Fibroblast of skin of left biceps (primary cell): ENCODE measurements around the gene TMEM176B.
"Not testable (repeated sequence)": the region's sequence is repeated elsewhere in the genome, so short reads cannot be mapped to it uniquely, and the experiment has no call there.

Experiments used
- DNase-seq, 2 experiments: peaks; one replicate each; pipeline ENCODE4 v3.0.0-alpha.2; 2013; ENCODE audit warnings: low read depth in 2 of 2

Gene TMEM176B

DNA sequence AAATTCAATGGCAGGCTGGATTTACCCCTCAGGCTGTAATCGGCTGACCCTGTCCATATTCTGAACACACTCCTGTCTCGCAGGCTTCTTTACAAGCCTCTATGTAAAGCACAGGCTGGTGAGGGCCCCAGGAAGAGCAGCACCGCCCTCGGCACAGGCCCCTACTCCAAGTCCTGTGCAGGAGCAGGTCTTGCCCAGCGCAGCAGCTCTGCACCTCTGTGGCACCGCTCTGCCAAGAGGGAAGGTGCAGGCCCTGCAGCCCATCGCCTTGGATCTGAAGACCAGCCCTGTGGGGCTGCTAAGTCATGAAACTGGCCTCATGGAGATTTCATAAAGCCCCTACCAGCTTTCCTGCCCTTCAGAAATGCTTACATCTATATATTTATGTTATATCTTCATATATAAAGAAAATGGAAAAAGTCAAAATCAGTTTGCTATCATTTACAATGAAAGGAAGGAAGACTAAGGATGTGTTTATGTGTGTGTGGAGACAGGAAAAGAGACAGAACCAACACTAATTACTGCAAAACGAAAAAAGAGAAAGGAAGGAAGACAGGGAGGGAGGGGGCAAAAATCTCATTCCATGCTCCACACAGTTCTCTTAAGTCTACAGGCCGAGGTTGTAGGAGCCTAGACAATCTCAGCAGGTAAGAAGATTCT lies 9.6 kb downstream of the TMEM176B start:
- DNase-seq, result no peak

DNA sequence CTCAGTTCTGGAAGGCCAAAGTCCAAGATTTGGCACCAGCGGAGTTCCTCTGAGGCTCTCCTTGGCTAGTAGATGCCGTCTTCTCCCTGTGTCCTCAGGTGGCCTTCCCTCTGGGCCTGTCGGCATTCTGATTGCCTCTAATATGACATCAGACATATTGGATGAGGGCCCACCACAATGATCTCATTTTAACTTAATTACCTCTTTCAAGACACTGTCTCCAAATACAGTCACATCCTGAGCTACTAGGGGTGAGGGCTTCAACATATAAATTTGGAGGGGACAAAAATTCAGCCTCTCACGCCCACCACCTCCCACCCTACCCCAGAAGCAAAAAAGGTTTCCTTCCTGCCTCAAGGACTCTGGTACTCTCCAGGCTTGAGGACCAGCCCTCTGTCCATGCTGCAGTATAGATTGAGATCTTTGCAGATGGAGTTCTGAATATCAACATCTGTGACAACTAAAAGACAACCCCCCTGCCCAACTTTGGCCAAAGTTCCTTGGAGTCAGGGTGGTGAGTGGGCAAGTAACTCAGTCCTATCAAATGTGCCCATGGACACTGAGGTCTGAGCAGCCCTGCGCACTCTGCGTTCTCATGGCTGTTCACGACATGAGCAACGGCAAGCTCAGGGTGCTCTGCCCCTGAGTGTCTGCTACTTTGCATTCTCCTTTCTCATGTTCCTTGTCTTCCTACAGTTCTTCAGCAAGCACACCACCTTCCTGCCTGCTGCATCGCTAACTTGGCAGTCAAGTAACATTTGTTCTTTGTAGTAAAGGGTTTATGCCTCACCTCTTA lies 11.5 kb downstream of the TMEM176B start:
- DNase-seq, result peak; percentile 16 to 32

DNA sequence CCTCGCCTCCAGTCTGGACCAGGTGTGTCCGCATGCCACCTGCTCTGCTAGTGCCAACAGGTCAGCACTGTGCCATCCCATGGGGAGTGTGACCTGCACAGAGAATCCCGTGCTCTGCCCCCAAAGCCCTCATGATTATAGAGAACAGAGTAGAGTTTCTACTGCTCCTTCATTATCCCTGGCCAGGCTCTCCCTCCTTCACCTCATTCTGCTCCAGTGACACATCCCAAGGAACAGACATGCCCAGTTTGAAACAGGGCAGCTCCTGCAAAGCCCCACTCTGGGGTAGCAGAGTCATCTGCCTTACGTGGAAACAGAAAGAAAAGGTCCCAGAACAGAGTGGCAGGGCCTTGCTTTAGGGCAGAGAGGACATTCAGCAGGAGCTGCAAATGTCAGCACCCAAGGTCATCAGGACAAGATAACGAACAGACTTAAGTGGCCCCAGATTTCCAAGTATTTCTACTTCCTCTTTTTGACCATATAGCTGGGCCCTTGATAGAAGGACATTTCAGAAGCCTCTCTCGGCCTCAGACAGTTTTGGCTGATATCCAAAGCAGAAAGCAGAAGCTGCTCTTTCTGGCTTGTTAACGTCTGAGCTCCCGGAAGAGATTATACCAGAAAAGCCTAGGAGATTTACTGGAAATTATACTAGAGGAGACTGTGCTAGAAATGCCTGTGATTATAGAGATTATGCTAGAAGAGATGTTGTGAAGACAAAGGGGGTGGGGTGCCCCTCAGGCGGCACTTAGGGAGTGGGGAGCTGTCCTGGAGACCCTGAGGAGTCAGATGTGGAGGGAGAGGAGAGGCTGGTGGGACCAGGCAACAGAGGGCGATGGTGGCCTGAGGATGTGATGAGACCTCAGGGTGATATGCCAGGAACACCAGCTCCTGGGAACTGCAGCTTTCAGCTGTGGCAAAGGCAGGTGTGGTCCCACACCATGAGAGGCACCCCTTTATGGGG lies 12.6 kb downstream of the TMEM176B start:
- DNase-seq, result peak in 1 of 2 experiments; percentile 2

GRCh38 chr7:150784954-150785353 lies 15.2 kb downstream of the TMEM176B start:
- no peak for DNase-seq

GRCh38 chr7:150784120-150784736 lies 15.9 kb downstream of the TMEM176B start:
- DNase-seq, result no peak

DNA sequence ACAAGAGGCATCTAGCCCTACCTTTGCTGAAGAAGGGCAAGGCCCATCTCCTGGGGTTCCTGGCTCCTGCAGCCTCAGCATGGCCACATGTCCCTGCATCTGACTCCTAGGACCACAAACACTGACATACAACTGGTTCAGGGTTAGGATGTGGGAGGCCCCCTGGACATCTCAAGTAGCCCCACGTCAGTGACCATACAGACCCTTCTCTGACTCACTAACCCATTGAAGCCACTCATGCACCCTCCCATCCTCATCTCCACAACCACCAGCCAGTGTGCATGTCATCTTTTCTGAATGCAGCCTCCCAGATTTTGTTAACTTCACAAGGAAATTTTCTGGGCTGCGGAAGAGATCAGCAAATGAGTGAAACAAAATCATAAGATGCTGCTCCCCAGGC lies 18.2 kb downstream of the TMEM176B start:
- DNase-seq, result no peak

DNA sequence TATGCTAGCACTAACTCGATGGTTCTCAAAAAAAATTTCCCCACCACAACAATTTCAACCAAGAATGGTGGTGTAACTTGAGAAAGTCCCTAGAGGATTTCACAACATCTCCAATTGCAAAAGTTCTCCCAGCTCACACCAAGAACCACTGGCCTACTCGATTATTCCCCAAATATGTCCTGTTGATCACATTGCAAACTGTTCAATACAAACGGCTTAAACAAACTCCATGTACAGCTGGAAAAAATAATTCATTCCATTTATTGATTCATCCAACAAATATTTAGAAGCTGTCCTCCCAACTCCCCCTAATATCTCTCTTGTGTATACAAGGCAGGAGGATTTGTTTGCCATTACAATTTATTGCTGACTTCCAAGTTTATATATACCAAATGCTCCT lies 19.1 kb downstream of the TMEM176B start:
- DNase-seq, result peak; percentile 57 to 58

GRCh38 chr7:150780292-150780691 lies 19.9 kb downstream of the TMEM176B start:
- DNase-seq, result no peak

DNA sequence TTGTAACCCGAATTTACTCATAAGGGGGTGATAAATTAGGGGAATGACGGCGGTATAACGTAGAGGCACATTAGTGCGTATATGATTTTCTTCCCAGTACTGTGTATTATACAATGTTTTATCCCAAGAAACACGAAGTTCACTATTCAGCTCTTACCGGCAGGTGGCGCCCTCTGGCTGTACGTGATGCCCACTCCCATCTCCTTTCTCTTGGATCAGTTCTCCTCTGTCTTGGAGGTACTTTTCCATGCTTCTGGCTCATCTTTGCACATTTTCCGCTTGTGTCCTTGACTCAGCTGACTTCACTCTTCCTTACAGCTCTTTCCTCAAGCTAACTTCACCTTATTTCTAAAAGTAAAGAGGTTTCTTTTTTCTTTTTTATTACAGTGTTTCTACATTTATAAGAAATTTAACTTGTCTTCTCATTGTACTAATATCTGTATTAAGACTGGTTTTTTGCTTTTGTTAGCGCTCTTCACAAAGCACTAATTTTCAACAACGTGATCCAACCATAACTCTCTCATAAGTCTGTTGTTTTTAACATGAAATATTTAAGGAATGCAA lies 21.3 kb downstream of the TMEM176B start:
- peak in 1 of 2 experiments; percentile 29 for DNase-seq

GRCh38 chr7:150778014-150778737 lies 22.0 kb downstream of the TMEM176B start:
- no peak for DNase-seq

DNA sequence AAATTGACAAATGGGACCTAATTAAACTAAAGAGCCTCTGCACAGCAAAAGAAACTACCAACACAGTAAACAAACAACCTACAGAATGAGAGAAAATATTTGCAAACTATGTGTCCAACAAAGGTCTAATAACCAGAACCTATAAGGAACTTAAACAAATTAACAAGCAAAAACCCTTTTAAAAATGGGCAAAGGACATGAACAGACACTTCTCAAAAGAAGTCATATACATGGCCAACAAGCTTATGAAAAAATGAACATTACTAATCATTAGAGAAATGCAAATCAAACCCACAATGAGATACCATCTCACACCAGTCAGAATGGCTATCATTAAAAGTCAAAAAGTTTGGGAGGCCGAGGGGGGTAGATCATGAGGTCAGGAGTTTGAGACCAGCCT lies 26.0 kb downstream of the TMEM176B start:
- DNase-seq, result not testable (repeated sequence)

DNA sequence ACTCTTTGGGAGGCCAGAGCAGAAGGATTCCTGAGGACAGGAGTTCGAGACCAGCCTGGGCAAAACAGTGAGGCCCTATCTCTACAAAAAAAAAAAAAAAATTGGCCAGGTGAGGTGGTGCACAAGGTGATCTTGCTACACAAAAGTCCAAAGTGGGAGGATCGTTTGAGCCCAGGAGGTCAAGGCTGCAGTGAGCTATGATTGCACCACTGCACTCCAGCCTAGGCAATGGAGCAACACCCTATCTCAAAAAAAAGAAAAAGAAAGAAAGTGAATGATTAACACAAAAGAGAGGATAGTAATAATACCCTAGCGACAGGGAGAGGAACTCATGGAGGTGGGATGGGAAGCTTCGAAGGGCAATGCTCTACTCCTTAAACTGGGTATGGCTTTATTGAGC lies 30.4 kb downstream of the TMEM176B start:
- DNase-seq, result no peak

GRCh38 chr7:150766334-150766709 lies 33.8 kb downstream of the TMEM176B start:
- no peak for DNase-seq

DNA sequence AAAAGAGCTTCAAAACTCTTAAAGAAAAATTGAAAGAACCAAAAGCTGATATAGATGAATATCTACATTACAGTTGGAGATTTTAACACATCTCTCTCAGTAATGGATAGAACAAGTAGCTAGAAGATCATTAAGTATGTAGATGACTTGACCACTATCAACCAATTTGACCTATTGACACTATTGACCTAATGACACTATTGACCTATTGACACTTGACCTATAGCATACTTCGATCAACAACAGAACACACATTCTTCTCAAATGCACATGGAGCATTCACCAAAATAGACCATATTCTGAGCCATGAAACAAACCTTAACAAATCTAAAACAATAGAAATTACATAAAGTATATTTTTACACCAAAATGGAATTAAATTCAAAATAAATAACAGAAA lies 40.7 kb downstream of the TMEM176B start:
- DNase-seq, result no peak

DNA sequence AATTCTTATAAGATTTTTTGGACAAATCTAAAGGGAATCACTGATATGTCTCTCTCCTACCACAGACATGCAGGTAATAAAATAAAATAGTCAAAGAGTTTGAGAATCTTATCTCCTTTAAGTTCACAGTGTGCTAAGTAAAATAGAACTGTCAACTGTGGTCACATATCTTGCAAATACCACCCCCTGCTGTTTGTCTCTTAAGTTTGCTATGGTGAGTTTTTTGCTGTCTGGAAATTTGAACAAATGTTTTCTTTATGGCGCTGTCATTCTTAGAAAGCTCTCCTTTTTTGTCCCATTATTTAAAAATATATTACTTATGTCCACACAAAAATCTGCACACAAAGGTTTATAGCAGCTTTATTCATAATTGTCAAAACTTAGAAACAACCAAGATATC lies 43.3 kb downstream of the TMEM176B start:
- no peak for DNase-seq

DNA sequence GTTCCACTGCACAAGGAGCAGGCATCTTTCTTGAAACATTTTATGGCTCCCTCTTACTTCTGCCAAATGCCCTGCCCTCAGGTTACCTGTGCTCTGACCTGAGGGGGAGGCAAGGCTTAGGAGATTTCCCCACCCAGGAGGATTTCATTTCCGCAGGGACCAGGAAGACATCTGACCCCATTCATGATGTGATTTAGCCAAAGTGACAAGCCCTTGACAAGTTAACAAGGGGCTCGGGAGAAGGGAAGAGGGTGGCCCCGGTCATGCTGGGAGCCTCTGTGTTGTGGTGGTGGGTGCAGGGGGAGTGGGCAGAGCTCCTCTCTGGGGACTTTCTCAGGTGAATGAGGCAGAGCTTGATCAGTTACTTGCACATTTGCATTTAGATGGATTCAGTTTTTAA lies 44.0 kb downstream of the TMEM176B start:
- DNase-seq, result no peak

DNA sequence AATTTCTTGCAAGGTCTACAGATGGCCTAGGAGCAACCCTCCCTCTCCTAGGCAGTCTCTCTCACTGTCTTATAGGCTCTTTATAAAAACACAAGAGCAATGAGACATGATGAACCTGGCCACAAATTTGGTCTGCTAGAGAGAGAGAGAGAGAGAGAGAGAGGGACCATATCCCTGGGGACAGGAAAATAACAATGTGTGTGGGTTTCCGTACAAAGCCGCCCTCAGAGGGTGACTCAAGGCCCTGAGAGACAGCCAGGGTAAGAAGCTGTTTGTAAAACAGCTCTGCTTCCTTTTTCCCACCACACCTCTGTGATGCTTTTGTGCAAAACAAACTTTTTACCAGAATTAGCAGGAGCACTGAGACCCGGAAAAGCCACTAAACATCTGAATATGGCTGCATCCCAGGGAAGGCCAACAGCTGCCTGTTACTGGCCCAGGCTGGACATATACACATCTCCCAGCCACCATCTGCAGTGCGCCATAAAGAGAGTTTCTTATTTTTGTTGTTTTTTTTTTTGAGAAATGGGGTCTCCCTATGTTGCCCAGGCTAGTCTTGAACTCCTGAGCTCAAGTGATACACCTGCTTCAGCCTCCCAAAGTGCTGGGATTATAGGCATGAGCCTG lies 44.6 kb downstream of the TMEM176B start:
- DNase-seq, result no peak

DNA sequence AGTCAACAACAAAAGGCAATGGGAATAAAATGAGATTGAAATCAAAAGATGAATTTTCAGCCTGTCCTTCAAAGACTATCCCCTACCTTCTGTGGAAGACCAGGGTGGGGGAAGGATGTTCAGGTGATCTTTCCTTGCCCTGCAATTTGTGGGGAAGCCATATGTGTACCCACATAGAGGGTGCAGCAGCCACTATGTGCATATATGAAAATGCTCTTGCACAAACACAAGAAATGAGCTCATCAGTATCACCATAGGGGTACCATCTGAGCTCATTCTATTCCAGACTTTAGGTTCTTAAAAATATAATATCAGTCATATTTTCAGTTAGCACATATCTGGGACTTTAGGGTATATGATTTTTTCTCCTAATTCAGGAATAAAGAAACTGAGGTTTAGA lies 45.2 kb downstream of the TMEM176B start:
- no peak for DNase-seq

DNA sequence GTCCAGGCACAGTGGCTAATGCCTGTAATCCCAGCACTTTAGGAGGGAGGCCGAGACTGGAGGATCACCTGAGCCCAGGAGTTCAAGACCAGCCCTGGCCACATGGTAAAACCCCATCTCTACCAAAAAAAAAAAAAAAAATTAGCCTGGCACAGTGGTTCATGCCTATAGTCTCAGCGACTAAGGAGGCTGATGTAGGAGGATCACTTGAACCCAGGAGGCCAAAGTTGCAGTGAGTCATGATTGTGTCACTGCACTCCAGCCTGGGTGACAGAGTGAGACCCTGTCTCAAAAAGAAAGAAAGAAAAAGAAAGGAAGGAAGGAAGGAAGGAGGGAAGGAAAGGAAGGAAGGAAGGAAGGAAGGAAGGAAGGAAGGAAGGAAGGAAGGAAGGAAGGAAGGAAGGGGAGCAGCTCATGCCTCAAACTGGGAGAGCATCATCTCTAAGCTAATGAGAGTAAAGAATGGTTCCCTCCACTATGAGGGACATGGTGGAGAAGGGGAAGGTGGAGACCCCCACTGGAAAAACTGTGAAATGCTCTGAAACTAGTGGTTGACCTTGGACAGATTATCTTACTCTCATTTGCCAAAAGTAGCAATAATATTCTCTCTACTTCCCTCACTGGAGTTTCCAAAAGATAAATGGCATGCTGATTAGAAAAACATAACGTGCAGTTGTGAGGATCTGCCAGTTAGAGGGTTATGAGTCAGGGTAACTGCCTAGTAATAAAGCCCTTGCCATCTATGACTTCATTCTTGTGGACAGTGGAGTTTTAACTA lies 46.1 kb downstream of the TMEM176B start:
- no peak for DNase-seq

- no peak for DNase-seq
These were observed 46.9 kb downstream of the TMEM176B start for GRCh38 chr7:150753239-150753638.
